Measurements from ENCODE around the gene PPM1M. TPM values are rescaled to one million over a fixed set of nuclear protein-coding genes. Genes with fewer than 3 reads are reported as not detected.

PPM1M gene
- total and polyA plus RNA-seq, 2 donors (not counting 1 experiment from before 2014, with no cell fraction given), result 19.7 to 37.8 TPM

DNA sequence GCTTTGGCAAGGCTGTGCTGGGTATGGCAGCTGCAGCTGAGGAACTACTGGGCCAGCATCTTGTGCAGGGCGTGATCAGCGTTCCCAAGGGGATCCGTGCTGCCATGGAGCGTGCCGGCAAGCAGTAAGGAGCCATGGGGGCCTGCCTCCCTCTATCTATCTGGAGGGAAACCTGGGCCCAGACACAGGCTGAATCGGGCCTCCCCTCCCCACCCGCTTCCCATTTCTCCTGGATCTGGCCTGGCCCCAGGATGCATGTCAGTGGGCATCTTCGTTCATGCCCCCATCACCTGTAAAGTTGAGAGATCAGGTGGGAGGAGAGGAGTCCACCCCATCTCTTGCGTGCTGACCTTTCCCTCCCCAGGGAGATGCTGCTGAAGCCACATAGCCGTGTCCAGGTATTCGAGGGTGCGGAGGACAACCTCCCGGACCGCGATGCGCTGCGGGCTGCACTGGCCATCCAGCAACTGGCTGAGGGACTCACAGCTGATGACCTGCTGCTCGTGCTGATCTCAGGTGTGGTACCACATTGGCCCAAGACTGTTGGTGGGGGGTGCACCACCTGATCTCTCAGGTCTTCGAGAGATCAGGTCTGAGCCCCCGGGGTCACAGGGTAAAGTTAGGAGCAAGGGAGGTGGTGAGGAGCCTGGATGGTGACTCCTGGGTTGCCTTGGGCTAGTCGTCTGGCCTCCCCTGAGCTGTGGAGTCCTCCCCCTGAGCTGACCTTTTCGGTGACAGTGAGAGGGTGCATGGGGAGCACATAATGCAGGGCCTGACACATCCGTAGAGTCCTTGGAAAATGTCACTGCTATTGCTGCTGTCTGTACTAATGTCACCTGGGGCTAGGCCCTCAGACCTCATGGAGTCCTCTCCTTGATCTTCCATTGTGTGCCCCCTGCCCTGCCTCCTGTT, 45.3 kb downstream of the PPM1M start:
- no peak for DNase-seq (ENCODE audit: low read depth in 2 of 2)
- Histone ChIP-seq H3K4me1 (ENCODE audit: control insufficient read depth, extremely low read depth, insufficient read depth, low read length) (peaks cover 5% of the 10 kb centered on the region), H2AFZ (ENCODE audit: low read length) (no peak overlapping the region), H3K27me3 (ENCODE audit: control insufficient read depth, insufficient read depth, low read length) (no peaks in the 10 kb centered on the region), H3K79me2 (ENCODE audit: control insufficient read depth, insufficient read depth, low read length) (peaks cover 7% of the 10 kb centered on the region), H4K20me1 (ENCODE audit: control insufficient read depth, extremely low read depth, insufficient read depth, low read length) (no peaks in the 10 kb centered on the region), H3K9me3 (ENCODE audit: control insufficient read depth, insufficient read depth, low read depth, low read length) (no peaks in the 10 kb centered on the region), H3K36me3 (ENCODE audit: control insufficient read depth, insufficient read depth, low read length) (peaks cover 13% of the 10 kb centered on the region), H3K27ac (ENCODE audit: insufficient read depth, low read length) (no peak overlapping the region), H3K4me3 (replicated peaks in 1 of 4; ENCODE audit: control extremely low read depth in 1 of 4, insufficient read depth in 1 of 4, low read depth in 3 of 4, low read length in 4 of 4) (no peak overlapping the region), H3K4me2 (ENCODE audit: extremely low read depth, insufficient read depth, low read length) (no peak overlapping the region), H3K9ac (ENCODE audit: insufficient read depth, low read length) (no peak overlapping the region)
- TF ChIP-seq EZH2 (IDR thresholded peaks at IDR 0.05; ENCODE audit: low read length, missing control alignments), result no peak
- TF ChIP-seq, protein P1, sequence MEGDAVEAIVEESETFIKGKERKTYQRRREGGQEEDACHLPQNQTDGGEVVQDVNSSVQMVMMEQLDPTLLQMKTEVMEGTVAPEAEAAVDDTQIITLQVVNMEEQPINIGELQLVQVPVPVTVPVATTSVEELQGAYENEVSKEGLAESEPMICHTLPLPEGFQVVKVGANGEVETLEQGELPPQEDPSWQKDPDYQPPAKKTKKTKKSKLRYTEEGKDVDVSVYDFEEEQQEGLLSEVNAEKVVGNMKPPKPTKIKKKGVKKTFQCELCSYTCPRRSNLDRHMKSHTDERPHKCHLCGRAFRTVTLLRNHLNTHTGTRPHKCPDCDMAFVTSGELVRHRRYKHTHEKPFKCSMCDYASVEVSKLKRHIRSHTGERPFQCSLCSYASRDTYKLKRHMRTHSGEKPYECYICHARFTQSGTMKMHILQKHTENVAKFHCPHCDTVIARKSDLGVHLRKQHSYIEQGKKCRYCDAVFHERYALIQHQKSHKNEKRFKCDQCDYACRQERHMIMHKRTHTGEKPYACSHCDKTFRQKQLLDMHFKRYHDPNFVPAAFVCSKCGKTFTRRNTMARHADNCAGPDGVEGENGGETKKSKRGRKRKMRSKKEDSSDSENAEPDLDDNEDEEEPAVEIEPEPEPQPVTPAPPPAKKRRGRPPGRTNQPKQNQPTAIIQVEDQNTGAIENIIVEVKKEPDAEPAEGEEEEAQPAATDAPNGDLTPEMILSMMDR (conservative IDR thresholded peaks at IDR 0.05 in 1 of 2, IDR thresholded peaks at IDR 0.05 in 1 of 2; ENCODE audit: low read depth in 1 of 2, low read length in 2 of 2), result no peak

DNA sequence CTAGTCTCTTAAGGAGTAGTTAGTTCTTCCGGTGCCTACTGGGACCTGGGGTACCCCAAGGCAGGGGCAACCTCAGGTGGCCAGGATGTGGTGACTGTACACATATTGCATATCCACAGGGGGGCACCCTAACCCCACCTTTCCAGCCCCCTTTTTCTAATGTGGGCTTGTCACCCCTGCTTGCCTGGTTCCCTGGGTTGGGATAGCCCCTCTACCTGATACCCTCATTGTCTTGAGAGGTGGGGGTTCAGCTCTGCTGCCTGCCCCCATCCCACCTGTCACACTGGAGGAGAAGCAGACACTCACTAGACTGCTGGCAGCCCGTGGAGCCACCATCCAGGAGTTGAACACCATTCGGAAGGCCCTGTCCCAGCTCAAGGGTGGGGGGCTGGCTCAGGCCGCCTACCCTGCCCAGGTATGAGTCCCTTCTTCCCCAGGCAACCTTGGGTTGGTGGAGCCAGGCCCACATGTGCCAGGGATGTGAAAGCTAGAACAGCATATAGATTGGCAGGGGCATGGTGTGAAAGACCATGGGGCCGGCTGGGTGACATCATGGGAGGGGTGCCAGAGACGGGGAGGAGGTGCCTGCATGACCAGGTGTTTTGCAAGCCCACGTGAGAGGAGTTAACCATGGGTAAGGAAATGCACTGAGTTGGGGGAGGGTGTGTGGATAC, 46.1 kb downstream of the PPM1M start:
- Histone ChIP-seq H3K36me3 (ENCODE audit: control insufficient read depth, insufficient read depth, low read length) (peaks cover 13% of the 10 kb centered on the region), H3K9me3 (ENCODE audit: control insufficient read depth, insufficient read depth, low read depth, low read length) (no peaks in the 10 kb centered on the region), H4K20me1 (ENCODE audit: control insufficient read depth, extremely low read depth, insufficient read depth, low read length) (no peaks in the 10 kb centered on the region), H3K79me2 (ENCODE audit: control insufficient read depth, insufficient read depth, low read length) (peaks cover 7% of the 10 kb centered on the region), H3K27ac (ENCODE audit: insufficient read depth, low read length) (no peak overlapping the region), H3K4me3 (replicated peaks in 1 of 4; ENCODE audit: control extremely low read depth in 1 of 4, insufficient read depth in 1 of 4, low read depth in 3 of 4, low read length in 4 of 4) (no peak overlapping the region), H3K4me2 (ENCODE audit: extremely low read depth, insufficient read depth, low read length) (no peak overlapping the region), H3K27me3 (ENCODE audit: control insufficient read depth, insufficient read depth, low read length) (no peaks in the 10 kb centered on the region), H2AFZ (ENCODE audit: low read length) (no peak overlapping the region), H3K9ac (ENCODE audit: insufficient read depth, low read length) (no peak overlapping the region), H3K4me1 (ENCODE audit: control insufficient read depth, extremely low read depth, insufficient read depth, low read length) (peaks cover 5% of the 10 kb centered on the region)
- no peak for TF ChIP-seq EZH2 (IDR thresholded peaks at IDR 0.05; ENCODE audit: low read length, missing control alignments)
- TF ChIP-seq, protein P1 (conservative IDR thresholded peaks at IDR 0.05 in 1 of 2, IDR thresholded peaks at IDR 0.05 in 1 of 2; ENCODE audit: low read depth in 1 of 2, low read length in 2 of 2), result peak; percentile 45 to 52
- DNase-seq (ENCODE audit: low read depth in 2 of 2), result no peak
